Kidney glomerular epithelial cell (primary cell): ENCODE results near the gene AMH.
"Not testable (repeated sequence)": the region's sequence is repeated elsewhere in the genome, so short reads cannot be mapped to it uniquely, and the experiment has no call there.

ENCODE experiments used
- DNase-seq: peaks from one replicate; lab custom pipeline; 2025; lab: John Stamatoyannopoulos, UW

Gene AMH

GRCh38 chr19:2249010-2249866 lies at the start of gene AMH:
AMH (plus strand) TSS chr19:2249323; CDS start chr19:2249333, 10 bp downstream.
- no peak for DNase-seq

- DNase-seq, result no peak
Observed at GRCh38 chr19:2199861-2200623, 49.1 kb upstream of the AMH start.

GRCh38 chr19:2200624-2201294 lies 48.4 kb upstream of the AMH start:
- DNase-seq, result not testable (repeated sequence)

GRCh38 chr19:2201473-2202148 lies 47.5 kb upstream of the AMH start:
- no peak for DNase-seq

- DNase-seq, result no peak
Observed at GRCh38 chr19:2202366-2202765, 46.8 kb upstream of the AMH start.

- no peak for DNase-seq
Observed at GRCh38 chr19:2207008-2207407, 42.1 kb upstream of the AMH start.

- DNase-seq, result no peak
Observed at GRCh38 chr19:2207991-2208860, 40.9 kb upstream of the AMH start.

GRCh38 chr19:2208975-2209374 lies 40.1 kb upstream of the AMH start:
- DNase-seq, result no peak

GRCh38 chr19:2209408-2209807 lies 39.7 kb upstream of the AMH start:
- no peak for DNase-seq

- DNase-seq, result no peak
Observed at GRCh38 chr19:2210206-2210605, 38.9 kb upstream of the AMH start.

- no peak for DNase-seq
Observed at GRCh38 chr19:2210987-2211740, 38.0 kb upstream of the AMH start.

GRCh38 chr19:2212861-2213711 lies 36.0 kb upstream of the AMH start:
- DNase-seq, result no peak

- no peak for DNase-seq
Observed at GRCh38 chr19:2213799-2214198, 35.3 kb upstream of the AMH start.

GRCh38 chr19:2214251-2214650 lies 34.9 kb upstream of the AMH start:
- DNase-seq, result no peak

GRCh38 chr19:2215281-2215751 lies 33.8 kb upstream of the AMH start:
- DNase-seq, result no peak

GRCh38 chr19:2216361-2217225 lies 32.5 kb upstream of the AMH start:
- DNase-seq, result no peak

- DNase-seq, result no peak
Observed at GRCh38 chr19:2217591-2217990, 31.5 kb upstream of the AMH start.

GRCh38 chr19:2219726-2220125 lies 29.4 kb upstream of the AMH start:
- DNase-seq, result no peak
